Adrenal gland (tissue), 12 donors: ENCODE measurements around the gene BRSK2. TPM values are rescaled to one million over a fixed set of nuclear protein-coding genes. Genes with fewer than 3 reads are reported as not detected.
A peak's percentile ranks its signal among the peaks of the same experiment; 100 is the strongest.

ENCODE experiments used
- DNase-seq, 7 donors: peaks; one replicate each; pipeline ENCODE4 v3.0.0-alpha.2; 2019 to 2020
- H3K27ac ChIP-seq, 5 donors: fragments of 200-600 bp; sonication (generic) in 4 of 5; 1 replicate in 3 of 5; 2 replicates in 2 of 5; pipeline versions ENCODE4 v1.5.1 to v1.8.0; 2016 to 2020; ENCODE audit warnings: mild to moderate bottlenecking in 1 of 5
- H3K27me3 ChIP-seq: fragments of 200-600 bp; 2 replicates; pipeline ENCODE4 v1.8.0; 2021
- H3K36me3 ChIP-seq, 2 donors: fragments of 200-600 bp; replicated peaks in 1 of 2; 1 replicate in 1 of 2; 2 replicates in 1 of 2; pipeline versions ENCODE4 v1.5.1 to v1.8.0; 2018 to 2022
- H3K4me1 ChIP-seq, 2 donors: fragments of 200-600 bp; replicated peaks in 1 of 2; 1 replicate in 1 of 2; 2 replicates in 1 of 2; pipeline versions ENCODE4 v1.5.1 to v1.8.0; 2018 to 2021
- H3K4me3 ChIP-seq, 4 donors: fragments of 200-600 bp; sonication (generic) in 3 of 4; one replicate each; pipeline ENCODE4 v1.5.1; 2016 to 2018
- H3K9me3 ChIP-seq, 3 donors: fragments of 200-600 bp; sonication (generic) in 1 of 3; replicated peaks in 1 of 3; 1 replicate in 2 of 3; 2 replicates in 1 of 3; pipeline versions ENCODE4 v1.5.1 to v1.8.0; 2016 to 2021
- POLR2A ChIP-seq, 2 donors: fragments of 450-650 bp; IDR thresholded peaks; one replicate each; pipeline ENCODE4 v1.6.1; 2017; ENCODE audit warnings: antibody characterized with exemption in 2 of 2, mild to moderate bottlenecking in 2 of 2, moderate library complexity in 1 of 2
- WGBS, 4 donors: extraction: QIAGEN DNeasy Blood & Tissue Kit in 2 of 4; methylation state at CpG; one replicate each; pipeline versions ENCODE4 v1.1.5 to v1.1.7; 2013 to 2017; 5-methylcytosine and 5-hydroxymethylcytosine counted together
- intact Hi-C, 2 donors: fragments of 100-400 bp; cut with DNase I; formaldehyde crosslinking; loops; one replicate each; pipeline versions ENCODE4 v1.14.1 to v1.15.0; 2022 to 2023
- polyA plus RNA-seq, 3 donors: library from polyadenylated mRNA; stranded (reverse); fragments of 200-250 nt in 2 of 3; fragments of 350-450 nt in 1 of 3; fragmentation: Illumina TruSeq in 1 of 3; extraction: RNeasy Lipid Tissue Mini Kit (QIAGEN cat#74804) in 1 of 3; gene quantifications; one replicate each; pipeline ENCODE4 v1.2.3, GENCODE V29; 2013 to 2014
- total RNA-seq, 9 donors: library from RNA; depleted of rRNA in 4 of 9; stranded (reverse); fragments of >200 nt in 4 of 9; fragments of 120-200 nt in 1 of 9; fragmentation: NEBNext Ultra II Directional in 1 of 9; extraction: Animal tissue kit (Norgen Biotek cat#: 25700) in 1 of 9; gene quantifications; one replicate each; pipeline versions ENCODE4 v1.1.0 to v1.2.4, GENCODE V29; 2013 to 2023
- TF ChIP-seq, protein P1 (sequence below), 6 experiments: fragments of 450-650 bp in 4 of 6; fragments of 200-600 bp in 2 of 6; sonication (generic) in 1 of 6; IDR thresholded peaks; 1 replicate in 5 of 6; 2 replicates in 1 of 6; pipeline versions ENCODE4 v1.5.1 to v1.8.0; 2016 to 2021; ENCODE audit warnings: antibody characterized with exemption in 6 of 6, mild to moderate bottlenecking in 2 of 6, moderate library complexity in 1 of 6
- donor health status: healthy with polysubstance abuse.
- donor health status: Bipolar disorder and iron deficiency.
- donor health status: DM: yes; HTN: yes; CAD: no.
- donor health status: DM: no; HTN: no; CAD: no.
- donor health status: DM: no; HTN: no; CAD: no.
- donor health status: DM: yes; HTN: yes; CAD: no.

BRSK2 gene
- total and polyA plus RNA-seq, 12 donors = 0.18 to 24.5 (median 1.4) TPM; not detected in 1

DNA sequence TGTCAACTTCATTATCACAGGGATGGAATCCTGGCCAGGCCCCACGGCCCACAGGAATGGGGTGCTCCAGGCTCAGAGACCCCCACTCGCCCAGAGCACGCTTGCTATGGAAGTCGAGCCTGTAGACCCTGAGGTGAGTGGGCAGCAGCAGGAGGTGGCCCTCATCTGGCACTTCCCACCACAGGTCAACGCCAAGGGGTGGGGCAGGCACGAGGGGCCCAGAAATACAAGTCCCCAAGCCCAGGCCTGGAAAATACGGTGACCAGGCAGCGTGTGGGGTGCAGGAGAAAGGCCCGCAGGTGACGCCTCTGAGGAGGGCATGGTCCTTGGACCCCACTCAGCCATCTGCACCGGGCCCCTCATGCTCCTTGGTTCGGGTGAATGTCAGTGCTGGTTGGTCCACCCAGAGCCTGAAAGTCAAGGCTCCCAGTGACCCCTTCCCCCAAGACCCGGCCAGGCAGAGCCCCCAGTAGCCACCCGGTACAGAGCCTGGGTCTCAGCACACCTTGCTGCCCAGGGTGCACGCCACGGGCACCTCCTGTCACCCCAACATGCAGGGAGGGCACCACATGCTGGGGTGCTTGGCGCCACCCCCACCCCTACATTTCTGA lies 94.4 kb downstream of the BRSK2 start:
- intact Hi-C loops = no loop called here
- Histone ChIP-seq H3K27me3 (no peaks in the 10 kb centered on the region), H3K36me3 (peaks cover 0 to 13% of the 10 kb centered on the region in 2 donors), H3K4me1 (peaks cover 20 to 34% of the 10 kb centered on the region in 2 donors), H3K4me3 (no peak overlapping the region), H3K9me3 (no peaks in the 10 kb centered on the region), H3K27ac (no peak overlapping the region)
- no peak for DNase-seq
- TF ChIP-seq, protein P1, sequence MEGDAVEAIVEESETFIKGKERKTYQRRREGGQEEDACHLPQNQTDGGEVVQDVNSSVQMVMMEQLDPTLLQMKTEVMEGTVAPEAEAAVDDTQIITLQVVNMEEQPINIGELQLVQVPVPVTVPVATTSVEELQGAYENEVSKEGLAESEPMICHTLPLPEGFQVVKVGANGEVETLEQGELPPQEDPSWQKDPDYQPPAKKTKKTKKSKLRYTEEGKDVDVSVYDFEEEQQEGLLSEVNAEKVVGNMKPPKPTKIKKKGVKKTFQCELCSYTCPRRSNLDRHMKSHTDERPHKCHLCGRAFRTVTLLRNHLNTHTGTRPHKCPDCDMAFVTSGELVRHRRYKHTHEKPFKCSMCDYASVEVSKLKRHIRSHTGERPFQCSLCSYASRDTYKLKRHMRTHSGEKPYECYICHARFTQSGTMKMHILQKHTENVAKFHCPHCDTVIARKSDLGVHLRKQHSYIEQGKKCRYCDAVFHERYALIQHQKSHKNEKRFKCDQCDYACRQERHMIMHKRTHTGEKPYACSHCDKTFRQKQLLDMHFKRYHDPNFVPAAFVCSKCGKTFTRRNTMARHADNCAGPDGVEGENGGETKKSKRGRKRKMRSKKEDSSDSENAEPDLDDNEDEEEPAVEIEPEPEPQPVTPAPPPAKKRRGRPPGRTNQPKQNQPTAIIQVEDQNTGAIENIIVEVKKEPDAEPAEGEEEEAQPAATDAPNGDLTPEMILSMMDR (IDR thresholded peaks at IDR 0.05) = no peak
- TF ChIP-seq POLR2A (IDR thresholded peaks at IDR 0.05) = no peak
- WGBS, 4 donors = 89 to 97% (median 95%) methylated on average over 7 to 17 of the region's 17 CpGs

DNA sequence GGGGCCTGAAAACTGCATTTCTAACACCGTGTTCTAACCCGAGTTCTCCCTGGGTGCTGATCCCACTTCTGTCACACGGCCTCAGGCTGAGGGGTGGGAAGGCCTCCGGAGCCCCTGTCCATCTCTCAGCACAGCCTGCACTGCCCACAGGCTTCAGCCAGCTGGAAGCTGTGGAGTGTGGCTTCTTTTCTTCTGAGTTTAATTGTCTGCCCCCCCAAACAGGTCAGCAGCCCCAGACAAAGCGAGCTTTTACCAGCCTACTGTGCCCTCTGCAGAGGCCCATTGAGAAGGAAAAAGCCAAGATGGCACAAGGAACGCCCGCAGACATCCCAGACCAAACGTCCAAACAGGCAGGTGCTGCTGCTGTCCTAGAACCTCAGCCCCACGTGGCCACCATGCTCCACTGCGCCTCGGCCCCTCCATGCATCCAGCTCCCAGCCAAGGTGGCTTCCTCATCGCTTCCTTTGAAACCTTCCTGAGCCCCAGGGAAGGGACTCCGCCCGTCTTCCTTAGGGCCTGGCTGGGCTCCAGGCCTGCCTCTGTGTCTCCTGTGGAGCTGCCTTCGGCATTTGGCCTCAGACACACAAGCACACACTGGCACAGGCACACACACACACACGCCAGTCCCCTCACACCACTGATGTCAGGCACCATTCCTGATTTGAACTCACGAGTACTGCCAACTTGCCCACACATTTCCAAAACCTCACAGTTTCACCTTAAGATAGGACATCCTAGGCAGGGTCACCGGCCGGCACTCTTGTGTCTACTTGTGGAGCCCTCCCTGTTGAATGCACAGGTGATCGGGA lies 95.2 kb downstream of the BRSK2 start:
- peaks cover 0 to 6% of the 10 kb centered on the region in 2 donors for H3K36me3 ChIP-seq

DNA sequence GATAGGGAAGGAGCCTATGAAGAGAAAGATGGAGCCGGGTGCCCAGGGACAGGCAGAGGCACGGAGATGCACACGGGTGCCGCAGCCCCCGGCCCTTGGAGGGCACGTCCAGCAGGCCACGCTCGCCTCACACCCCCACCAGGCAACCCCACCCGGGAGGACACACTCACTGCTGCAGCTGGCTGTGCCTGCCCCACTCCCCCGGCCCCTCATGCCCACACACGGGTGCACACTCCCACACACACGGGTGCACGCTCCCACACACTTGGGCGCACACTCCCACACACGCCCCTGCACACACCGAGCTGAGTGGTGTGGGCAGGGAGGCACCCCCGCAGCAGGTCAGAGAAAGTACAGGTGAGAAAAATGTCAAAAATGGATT lies 95.8 kb downstream of the BRSK2 start:
- H3K4me1 ChIP-seq = peaks cover 20 to 41% of the 10 kb centered on the region in 2 donors
- 86 to 91% (median 90%) methylated on average over 14 to 17 of the region's 17 CpGs for WGBS, 4 donors
- H3K36me3 ChIP-seq = peaks cover 0 to under 1% of the 10 kb centered on the region in 2 donors
- TF ChIP-seq, protein P1 (IDR thresholded peaks at IDR 0.05) = no peak
- no peak for TF ChIP-seq POLR2A (IDR thresholded peaks at IDR 0.05)
- no peaks in the 10 kb centered on the region for H3K27me3 ChIP-seq
- no peaks in the 10 kb centered on the region for H3K9me3 ChIP-seq
- intact Hi-C loops = no loop called here
- no peak overlapping the region for H3K4me3 ChIP-seq
- H3K27ac ChIP-seq = no peak overlapping the region
- no peak for DNase-seq

More for the DNA sequence above, 95.2 kb downstream of the BRSK2 start:
- WGBS, 4 donors = 80 to 91% (median 85%) methylated on average over 10 to 20 of the region's 20 CpGs
- Histone ChIP-seq H3K4me1 (peaks cover 20 to 41% of the 10 kb centered on the region in 2 donors), H3K9me3 (no peaks in the 10 kb centered on the region), H3K27me3 (no peaks in the 10 kb centered on the region), H3K4me3 (no peak overlapping the region), H3K27ac (no peak overlapping the region)
- intact Hi-C loops = no loop called here
- no peak for DNase-seq
- TF ChIP-seq POLR2A (IDR thresholded peaks at IDR 0.05) = no peak
- TF ChIP-seq, protein P1 (IDR thresholded peaks at IDR 0.05) = no peak

DNA sequence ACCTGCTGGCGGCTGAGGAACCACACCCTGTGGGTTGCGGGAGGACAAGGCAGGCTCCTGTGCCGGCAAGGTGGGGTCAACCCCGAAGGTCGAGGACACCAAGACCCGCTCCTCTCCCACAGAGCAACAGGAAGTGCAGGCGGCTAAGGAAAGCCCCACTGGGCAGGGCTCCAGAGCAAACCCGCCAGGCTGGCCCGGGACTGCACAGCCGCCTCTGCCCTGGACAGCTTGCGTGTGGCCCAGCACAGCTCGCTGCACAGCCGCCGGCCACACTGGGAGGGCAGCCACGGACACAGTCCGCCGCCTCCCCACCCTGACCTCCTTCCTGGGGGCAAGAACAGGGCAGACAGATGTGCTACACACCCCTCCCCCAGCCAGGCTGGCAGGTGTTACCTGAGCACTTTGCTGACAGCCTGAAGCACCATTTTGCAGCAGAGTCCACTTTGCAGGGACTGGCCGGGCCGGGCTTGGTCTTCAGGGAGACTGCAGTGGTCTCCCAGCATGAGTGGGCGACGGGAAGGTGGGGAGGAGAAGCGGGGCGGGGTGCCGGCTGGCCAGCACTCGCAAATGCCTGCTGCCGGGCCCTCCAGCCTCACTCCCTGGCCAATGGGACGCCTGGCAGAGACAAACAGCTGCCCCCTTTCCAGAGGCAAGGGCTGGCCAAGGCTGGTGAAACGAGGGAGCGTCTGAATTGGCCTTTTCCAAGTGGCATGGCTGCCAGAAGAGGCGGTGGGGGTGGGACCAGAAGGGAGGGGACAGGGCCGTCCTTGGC lies 96.5 kb downstream of the BRSK2 start, which contains the start of gene MOB2:
TSS of gene MOB2 (minus strand) at position 726 of the 772 bp plus-strand sequence. CDS start at position 503, 223 bp downstream.
- H3K36me3 ChIP-seq = no peaks in the 10 kb centered on the region
- no peak for TF ChIP-seq POLR2A (IDR thresholded peaks at IDR 0.05)
- TF ChIP-seq, protein P1 (IDR thresholded peaks at IDR 0.05) = no peak
- peak within 1 kb of the TSS in 1 of 4 donors; percentile 9 for H3K4me3 ChIP-seq
- 46 to 64% (median 56%) methylated on average over 13 to 31 of the region's 31 CpGs for WGBS, 4 donors
- intact Hi-C loops = no loop called here
- H3K9me3 ChIP-seq = no peaks in the 10 kb centered on the region
- peak within 1 kb of the TSS in 2 of 5 donors; percentile 9 to 38 for H3K27ac ChIP-seq
- H3K4me1 ChIP-seq = peaks cover 20 to 41% of the 10 kb centered on the region in 2 donors
- DNase-seq = peak in 4 of 7 donors; percentile 34 to 54 (median 50)
- no peaks in the 10 kb centered on the region for H3K27me3 ChIP-seq
